Activated T-cell treated with anti-CD3 and anti-CD28 coated beads for 4 hours (primary cell): ENCODE data around the gene BRD1.
"Not testable (repeated sequence)": the region's sequence is repeated elsewhere in the genome, so short reads cannot be mapped to it uniquely, and the experiment has no call there.

Experiments used
- DNase-seq: peaks from one replicate; pipeline ENCODE4 v3.0.0-alpha.2; 2020

Gene BRD1

DNA sequence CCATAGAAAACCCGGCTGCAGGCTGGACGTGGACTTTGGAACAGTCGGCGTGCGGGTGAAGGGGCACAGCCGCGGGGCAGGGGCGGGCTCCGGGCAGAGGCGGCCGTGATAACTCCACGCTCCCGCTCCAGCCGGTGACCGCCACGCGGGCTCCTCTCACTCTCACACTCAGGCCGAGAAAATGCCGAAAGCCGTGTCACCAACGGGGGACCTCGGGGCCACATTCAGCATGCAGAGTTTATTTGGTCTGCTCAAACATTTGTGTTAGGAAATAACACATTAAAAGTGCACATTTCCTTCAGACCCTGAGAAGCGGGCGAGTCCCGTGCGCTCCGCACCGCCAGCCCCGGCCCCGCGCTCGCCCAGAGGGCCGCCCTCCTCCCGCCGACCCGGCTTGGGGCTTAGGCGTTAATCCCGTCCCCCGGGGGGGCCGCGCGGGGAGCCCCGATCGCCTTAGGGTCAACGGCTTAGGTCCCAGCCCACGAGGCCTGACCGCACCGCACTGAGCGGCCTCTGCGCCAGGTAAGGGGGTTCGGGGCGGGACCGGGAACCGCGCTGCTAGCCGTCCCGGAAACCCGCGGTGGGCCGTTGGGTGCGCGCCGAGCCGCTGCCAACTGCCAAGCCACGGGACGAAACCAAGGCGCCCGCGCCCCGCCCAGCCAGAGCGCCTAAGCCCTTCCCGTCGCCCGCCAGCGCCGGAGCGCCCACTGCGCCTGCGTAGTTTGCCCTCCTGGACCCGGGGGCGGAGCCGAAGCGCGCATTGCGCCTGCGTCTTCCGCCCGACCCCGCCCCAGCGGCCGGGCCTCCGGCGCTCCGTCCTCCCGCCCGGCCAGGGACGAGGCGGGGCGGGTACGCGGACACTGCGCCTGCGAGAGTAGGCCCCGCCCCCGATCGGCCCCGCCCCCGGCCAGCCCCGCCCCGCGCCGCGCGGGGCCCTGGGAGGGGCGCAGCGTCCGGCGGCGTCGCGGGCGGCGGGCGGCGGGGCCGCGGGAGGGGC is 25.5 kb upstream of the BRD1 start, which contains the start of gene ZBED4:
TSS of gene ZBED4 (plus strand) at position 947 of the 997 bp plus-strand sequence. CDS start 29,819 bp downstream, outside the sequence.
- DNase-seq = peak; percentile 96

DNA sequence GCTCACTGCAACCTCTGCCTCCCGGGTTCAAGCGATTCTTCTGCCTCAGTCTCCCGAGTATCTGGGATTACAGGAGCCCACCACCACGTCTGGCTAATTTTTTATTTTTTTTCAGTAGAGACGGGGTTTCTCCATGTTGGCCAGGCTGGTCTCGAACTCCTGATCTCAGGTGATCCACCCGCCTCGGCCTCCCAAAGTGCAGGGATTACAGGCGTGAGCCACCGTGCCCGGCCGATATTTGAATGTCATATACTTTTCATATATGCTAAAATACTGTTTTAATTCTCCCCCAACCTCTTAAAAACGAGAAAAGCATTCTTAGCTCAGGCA is 24.9 kb upstream of the BRD1 start:
- DNase-seq = not testable (repeated sequence)

DNA sequence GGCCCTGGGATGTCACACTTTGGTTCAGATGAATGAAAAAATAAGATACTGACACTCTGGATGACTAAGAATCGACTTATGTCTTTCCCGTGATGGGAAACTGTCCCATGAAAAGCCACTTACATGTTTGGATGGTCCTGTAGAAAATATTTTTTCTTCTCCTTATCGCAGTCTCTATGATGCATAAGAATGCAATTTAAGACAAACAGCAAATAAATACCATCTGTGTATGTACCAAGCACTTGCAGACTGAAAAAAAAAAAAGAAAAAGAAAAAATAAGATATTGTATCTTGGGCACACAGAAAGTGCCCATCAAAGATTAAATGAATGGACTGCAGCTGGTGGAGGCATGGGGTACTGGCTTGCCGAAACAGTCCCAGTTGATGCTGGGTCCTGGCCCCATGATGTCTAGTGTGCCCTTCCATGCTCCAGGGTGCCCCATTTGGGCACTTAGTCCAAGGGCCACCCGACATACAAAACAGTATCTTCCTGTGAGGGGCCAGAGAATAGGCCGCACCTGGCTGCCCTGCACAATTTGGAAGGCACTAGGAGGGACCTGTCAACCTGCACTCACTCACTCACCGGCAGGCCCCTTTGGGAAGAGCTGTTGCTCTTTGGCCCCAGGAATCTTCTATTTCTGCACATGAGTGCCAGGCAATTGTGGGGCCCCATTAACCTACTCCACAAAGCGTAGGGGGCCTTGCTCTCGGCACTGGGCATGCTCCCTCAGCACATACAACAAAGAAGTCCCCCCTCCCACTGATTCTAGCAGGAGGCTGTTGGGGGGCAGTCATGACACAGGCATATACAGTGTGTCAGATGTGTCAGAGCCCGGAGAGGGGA is 23.5 kb upstream of the BRD1 start:
- DNase-seq = no peak

DNA sequence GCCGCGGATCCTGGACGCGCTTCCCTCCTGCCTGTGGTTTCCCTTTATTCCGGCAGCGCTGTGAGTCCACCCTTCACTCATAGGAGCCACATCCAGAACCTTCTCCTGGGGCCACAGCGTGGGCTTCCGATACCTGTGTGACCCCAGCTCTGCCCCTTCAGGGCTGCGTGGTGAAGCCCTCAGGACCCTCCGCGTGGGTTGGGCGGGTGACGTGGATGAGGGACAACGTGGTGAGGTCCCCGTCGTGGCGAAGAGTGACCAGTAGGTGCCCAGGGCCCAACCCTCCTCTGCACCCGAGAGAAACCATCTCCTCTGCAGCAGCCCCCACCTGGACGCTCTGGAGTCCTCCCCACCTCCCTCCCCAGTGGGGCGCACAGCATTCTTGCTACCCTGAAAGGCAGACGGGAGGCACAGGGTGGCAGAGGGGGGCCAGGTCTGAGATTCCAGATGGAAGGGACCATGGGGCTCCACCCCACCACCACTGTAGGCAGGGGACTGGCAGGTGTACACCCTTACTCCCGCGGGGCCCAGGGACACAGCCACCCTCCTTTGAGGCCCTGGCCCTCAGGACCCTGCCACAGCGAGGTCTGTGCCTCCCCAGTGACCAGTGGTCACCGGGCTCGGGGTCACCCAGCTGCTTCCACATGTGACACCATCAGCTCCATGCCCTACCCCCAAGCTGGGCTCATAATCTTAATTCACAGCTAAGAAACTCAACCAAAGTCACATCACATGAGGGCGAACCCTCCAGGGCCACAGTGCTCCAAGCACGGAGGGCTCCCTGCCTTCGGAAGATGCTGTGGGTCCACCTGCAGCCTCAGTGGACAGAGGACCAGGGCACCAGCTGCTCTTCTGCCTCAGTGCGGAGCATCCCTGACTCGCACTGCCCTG is 22.6 kb upstream of the BRD1 start:
- no peak for DNase-seq

DNA sequence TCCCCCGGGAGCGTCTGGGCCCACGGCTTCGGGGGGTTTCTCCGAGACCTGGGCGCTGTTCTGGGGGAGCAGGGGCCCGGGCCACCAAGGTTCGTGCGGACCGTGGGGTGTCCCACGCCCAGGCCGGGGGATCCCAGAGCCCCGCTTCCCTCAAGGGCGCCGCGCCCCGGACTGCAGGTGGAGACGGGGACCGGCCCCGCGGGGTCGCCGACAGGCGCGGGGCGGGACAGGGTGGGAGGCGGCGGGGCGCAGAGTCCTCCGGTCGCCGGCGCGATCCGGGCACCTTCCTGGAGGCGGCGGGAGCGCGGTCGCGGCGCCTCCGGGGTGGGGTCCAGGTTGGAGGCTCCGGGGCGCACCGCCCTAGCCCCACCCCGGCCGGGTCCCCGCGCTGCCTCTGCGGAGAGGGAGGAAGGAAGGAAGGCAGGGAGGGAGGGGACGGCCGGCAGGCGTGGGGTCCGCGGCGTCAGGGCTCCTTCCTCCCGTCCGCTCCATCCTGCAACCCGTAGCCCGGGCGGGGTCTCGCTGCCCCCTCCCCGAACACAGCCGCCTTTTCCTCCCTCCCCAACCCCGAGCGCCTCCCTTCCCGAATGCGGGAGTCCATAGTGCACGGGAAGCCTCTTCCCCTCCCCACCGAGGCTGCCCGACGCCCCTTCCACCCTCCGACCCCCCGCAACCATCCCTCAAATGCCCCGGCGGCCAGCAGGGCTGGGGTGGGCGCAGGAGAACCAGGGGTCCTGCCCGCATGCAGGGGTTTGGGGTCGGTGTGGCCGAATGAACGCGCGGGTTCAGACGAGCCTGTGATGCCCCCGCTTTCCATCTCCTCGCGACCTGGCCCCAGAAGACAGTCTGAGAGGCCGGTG is 21.7 kb upstream of the BRD1 start:
- DNase-seq = no peak

DNA sequence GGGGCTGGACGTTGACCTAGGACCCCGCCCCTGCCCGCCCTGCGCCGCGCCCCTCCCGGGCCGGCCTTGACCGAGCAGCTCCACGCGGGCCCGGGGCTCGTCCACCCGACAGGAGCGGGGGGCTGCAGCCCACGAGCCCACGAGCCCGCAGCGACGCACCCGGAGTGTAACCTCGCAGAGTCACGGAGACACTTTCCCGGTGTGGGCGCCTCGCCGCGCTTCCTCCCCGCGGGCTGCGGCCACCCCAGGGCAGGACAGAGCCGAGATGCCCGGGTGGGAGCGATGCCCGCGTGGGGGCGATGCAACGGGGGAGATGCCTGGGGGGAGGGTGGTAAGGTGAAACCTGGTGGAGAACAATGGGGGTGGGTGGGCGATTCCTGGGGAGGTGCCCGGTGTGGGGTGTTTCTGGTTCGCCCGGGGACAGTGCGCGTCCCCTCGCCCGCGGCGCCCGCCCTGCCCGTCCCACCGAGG is 21.1 kb upstream of the BRD1 start:
- no peak for DNase-seq

DNA sequence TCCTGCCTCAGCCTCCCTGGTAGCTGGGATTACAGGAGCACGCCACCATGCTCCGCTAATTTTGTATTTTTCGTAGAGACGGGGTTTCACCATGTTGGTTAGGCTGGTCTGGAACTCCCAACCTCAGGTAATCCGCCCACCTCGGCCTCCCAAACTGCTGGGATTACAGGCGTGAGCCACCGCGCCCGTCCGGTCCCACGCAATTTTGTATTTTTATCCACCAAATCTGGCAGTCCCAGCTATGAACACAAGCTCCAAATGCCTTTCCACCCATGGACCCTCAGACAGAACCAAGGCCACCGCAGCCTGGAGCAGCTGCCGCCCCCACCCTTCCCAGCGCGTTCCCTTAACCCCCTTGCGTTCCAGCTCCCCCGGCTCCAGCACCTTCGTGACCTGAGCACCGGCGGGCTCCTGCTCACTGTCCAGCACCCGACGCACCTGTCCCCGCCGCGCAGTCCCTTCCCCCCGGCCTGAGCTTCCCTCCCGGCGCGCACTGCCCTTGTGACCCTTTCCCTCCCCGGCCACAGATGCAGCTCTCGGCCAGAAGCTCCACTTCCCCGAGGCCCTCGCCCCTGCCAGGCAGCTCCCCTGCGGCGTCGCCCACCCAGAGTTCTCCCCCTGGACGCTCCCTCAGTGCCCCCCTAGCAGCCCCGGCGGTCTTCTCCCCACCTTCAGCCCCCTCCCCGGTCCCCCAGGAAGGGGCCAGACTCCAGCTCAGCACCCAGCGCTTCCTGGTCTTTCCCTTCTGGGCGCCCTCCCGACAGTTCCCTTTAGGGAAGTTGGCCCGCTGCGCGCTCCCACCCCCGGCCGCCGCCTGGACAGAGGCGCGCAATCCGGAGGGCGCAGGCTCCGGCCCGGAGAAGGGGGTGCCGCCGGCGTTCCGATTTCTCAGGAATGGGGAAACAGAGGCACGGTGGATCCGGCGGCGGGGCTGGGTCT is 20.3 kb upstream of the BRD1 start:
- no peak for DNase-seq

DNA sequence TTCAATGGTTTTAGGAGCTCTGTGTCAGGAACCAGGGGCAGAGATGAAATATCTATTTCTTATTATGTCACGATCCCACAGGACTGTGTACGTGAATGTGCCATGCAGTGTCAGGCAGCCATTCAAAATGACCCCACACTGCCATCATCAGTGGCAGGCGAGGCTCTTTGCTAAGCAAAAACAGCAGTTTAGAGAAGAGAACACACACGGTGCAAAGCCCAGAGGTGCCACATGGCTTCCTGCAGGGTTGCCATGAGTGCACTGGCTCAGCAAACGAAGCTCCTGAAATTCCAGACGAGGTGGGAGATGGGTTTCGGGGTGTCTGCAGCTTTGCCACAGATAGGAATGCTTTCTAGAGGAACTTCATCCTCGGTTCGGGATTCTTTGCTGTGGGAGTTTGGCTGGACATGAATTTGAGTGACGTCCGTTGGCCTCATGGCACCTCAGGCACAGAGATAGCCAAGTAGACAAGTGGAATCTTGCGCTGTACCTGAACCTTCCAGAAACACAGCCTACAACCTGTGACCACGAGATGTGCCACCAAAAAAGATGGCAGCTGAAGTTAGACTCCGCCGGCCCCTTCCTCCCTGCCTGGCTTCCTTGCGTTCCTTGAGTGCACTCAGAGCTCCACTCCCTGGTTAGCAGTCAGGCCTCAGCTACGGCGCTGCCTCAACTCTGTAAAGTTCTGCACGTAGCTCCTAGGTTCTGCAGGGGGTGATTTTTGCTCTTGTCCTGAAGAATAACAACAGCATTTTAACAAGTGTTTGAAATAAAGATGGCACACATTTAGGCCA is 18.2 kb upstream of the BRD1 start:
- no peak for DNase-seq

DNA sequence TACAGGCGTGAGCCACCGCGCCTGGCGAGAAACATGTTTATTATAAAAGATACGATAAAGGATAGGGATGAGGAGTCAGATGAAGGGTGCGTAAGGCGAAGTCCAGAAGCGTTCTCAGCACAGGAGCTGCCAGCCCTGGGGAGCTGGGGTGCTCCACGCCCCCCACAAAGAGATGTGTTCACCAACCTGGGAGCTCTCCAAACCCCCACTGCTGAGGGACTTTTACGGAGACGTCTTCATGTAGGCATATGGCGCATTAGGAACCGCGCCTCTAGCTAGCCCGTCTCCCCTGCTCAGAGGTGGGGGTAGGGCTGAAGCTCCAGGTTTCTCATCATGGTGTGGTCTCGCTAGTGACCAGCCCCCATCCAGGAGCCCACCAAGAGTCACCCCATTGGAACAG is 17.6 kb upstream of the BRD1 start:
- DNase-seq = no peak

DNA sequence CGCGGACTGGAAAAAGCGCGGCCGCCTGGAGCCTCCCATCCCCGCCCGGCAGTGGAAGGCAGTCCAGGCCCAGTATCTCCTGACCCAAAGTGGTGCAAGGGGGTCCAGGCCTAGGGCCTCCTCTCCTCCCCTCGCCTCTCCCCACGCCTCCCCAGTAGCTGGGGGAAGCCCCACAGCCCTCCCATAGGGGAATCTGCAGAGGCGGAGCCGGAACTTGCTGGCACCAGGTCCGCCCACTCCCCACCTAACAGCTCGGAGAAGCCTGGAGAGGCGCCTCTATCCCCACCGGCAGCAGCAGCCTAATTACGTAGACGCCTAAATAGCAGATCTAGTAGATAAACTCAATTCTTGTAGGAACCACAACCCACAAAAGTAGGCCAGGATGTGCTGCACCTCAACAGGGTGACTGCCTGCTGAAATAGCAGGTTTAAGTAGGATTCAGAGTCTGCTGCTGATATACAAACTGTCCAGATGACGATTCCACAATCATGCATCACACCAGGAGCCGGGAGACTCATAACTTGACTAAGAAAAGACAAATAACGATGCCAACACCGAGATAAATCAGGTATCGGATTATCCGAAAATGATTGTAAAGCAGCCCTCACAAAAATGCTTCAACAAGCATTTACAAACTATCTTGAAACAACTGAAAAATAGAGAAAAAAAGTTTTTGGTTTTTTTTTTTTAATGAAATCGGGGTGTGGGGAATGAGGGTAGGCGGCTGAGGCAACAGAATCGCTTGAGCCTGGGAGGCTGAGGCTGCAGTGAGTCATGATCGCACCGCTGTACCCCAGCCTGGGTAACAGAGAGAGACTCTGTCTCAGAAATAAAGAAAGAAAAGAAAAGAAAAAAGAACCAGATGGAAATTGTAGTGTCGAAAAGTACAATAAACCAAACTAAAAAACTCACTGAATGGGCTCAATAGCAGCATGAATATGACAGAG is 11.4 kb upstream of the BRD1 start:
- DNase-seq = peak; percentile 81

DNA sequence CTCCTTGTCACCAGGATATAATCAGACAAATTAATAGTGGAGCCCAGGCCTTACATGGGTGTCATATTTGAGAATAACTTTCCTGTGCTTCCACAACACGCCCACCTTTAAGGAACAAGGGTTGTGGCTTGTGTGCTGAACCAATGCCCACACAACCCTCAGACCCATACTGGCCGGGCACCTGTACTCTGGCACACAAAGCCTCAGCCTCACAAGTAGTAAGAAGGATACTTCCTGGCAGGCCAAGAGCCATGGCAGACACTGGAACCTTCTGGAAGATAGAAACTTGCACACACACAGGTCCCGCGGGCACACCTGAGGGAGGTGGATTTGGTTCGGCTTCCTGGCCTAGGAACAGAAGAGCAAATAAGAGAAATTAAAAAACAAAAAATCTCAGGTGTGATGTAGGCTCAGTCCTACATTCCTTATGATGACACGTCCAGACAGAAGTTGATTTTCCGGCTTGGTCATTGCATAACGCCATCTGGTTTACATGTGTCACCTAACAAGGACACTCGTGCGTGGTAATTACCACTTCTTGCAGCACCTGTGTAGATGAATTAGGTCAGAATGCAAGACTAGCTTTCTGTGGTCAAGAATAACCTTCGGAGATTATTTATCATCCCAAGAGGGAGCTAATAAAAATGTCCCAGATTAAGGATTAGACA is 5.8 kb upstream of the BRD1 start:
- no peak for DNase-seq

DNA sequence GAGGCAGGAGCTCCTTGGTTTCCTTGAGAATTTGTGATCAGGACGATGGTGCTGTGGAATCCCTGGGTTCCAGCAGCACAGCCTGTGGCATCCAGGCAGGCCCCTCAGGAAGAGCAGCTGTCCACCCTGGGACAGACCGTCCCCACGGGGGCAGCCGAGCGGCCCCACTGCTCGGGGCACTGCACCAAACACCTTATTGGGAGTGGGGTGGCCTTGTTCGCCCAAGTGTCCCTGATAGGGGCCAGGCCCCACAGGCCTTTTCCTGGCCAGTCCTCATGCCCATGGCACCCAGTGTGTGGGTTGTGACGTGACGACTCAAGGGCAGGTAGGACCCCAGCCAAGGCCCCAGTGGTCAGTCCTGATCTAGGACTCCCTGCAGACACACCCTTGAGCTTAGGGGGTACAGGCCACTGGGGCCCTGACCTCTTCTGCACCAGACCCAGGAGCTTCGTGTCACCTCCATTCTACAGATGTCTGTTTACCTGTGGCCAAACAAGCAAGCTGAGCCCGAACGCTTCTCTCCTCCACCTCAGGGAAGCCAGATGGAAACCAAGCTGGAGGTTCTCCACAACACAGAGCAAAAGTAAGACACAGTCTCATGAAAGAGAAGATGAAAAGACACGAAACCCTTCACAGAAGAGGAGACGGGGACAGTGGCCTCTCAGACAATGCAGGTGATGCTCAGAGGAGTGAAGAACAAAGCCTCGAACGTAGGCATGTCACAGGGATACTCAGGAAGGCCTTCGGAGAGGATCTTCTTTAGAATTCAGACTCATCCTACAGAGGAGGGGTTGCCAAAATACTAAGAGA is 1.6 kb upstream of the BRD1 start:
- no peak for DNase-seq

DNA sequence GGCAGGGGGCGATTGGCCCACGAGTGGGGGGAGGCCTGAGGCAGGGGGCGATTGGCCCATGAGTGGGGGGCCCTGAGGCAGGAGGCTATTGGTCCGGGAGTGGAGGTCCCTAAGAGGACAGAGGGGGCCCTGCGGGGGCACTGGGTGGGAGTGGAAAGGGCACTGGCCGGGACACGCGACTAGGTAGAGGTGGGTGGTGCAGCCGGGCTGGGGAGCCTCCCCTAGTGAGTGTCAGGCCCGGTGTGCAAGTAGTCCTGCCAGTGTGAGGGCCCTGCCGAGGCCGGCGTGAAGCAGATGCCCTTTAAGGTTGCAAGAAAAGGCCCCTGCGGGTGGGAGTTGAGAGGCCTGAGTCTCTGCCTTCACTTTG is 909 bp upstream of the BRD1 start:
- DNase-seq = no peak

DNA sequence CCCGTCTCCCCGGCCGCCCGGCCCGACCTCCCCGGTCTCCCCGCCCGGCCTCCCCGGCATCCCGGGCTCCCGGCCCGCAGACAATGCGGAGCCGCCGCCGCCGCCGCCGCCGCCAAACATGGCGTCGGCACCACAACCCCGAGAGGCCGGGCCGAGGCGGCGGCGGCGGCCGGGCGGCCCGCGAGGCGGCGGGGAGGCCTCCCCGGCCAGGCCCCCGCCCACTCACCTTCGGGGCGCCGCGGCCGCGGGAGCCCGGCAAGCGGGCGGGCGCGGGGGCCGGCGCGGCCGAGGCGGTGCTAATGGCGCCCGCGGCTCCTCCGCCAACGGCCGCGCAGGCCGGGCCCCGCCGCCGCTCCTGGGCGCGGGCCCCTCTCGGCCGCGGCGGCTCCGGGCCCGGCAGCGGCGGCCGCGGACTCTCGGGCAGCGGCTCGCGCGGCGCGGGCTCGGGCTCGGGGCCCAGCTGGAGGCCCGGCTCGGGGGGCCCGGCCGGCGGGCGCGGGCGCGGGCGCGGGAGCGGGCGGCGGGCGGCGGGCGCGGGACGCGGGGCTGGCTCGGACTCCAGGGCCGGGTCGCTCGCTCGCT is 311 bp downstream of the BRD1 start:
- DNase-seq = no peak

DNA sequence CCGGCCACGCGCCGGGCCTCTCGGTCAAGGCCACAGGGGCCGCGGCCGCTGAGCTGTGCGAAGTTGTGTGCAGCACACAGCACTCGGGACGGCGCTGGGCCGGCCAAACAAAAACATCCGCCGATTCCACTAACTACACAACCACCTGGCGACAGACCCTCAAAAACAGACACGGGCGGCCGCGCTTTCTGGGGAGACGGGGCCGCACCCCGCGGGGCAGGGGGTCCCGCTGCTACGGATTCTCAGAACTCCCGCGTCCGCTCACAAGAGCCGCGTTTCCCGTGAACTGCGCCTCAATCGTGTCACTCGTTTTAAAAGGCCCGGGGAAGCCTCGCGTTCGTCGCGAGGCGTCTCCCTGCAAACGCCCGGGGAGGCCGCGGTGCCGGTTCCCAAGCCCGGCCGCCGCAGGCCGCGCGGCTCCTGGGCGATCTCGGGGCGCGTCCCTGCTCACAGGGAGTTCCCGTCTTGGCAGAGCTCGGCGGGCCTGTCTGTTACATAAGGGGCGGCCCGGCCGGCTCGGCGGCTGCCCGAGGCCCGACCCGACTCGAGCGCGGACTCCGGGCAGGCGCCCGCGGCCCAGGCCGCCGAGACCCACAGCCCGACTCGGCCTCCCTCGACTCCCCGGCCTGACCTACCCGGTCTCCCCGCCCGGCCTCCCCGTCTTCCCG is 936 bp downstream of the BRD1 start:
- DNase-seq = no peak
